Ectodermal cell (in vitro differentiated cells): Measurements from ENCODE around the gene GLRA1.
A peak's percentile ranks its signal among the peaks of the same experiment; 100 is the strongest.

Source experiments
- H3K27ac ChIP-seq: 2 replicates; pipeline ENCODE4 v1.7.0; 2013; ENCODE audit warnings: mild to moderate bottlenecking, low read depth, low read length; ENCODE audit not compliant: insufficient read depth, poor library complexity, severe bottlenecking
- H3K27me3 ChIP-seq: 2 replicates; pipeline ENCODE4 v1.7.0; 2013; ENCODE audit warnings: mild to moderate bottlenecking, low read length; ENCODE audit not compliant: insufficient read depth, control insufficient read depth, poor library complexity, severe bottlenecking
- H3K36me3 ChIP-seq: one replicate; pipeline ENCODE4 v1.7.0; 2013; ENCODE audit warnings: low read length; ENCODE audit not compliant: control insufficient read depth, insufficient read depth
- H3K4me1 ChIP-seq: one replicate; pipeline ENCODE4 v1.7.0; 2013; ENCODE audit warnings: low read length; ENCODE audit not compliant: control insufficient read depth, insufficient read depth
- H3K4me3 ChIP-seq: 2 replicates; pipeline ENCODE4 v1.7.0; 2013; ENCODE audit warnings: low read depth, low read length, control low read depth; ENCODE audit not compliant: insufficient read depth
- H3K9me3 ChIP-seq: 2 replicates; pipeline ENCODE4 v1.7.0; 2013; ENCODE audit warnings: mild to moderate bottlenecking, low read length, moderate library complexity; ENCODE audit not compliant: control insufficient read depth
- WGBS, 2 experiments: methylation state at CpG; one replicate each; pipeline ENCODE4 v1.1.7; 2013; ENCODE audit warnings: missing lambda C conversion rate in 2 of 2; 5-methylcytosine and 5-hydroxymethylcytosine counted together

The GLRA1 gene

GRCh38 chr5:151892393-151892792, 32.3 kb downstream of the GLRA1 start:
- no peak overlapping the region for H3K4me3 ChIP-seq
- no peaks in the 10 kb centered on the region for H3K27me3 ChIP-seq
- 94% methylated on average over 4 of the region's 4 CpGs for WGBS, 2 experiments
- no peak overlapping the region for H3K27ac ChIP-seq
- H3K4me1 ChIP-seq: peaks cover 32% of the 10 kb centered on the region
- no peaks in the 10 kb centered on the region for H3K9me3 ChIP-seq
- no peaks in the 10 kb centered on the region for H3K36me3 ChIP-seq

- no peaks in the 10 kb centered on the region for H3K36me3 ChIP-seq
- no peak overlapping the region for H3K4me3 ChIP-seq
- H3K9me3 ChIP-seq: no peaks in the 10 kb centered on the region
- no peak overlapping the region for H3K27ac ChIP-seq
- peaks cover 25% of the 10 kb centered on the region for H3K4me1 ChIP-seq
- 83 to 86% methylated on average over 3 of the region's 3 CpGs for WGBS, 2 experiments
- no peaks in the 10 kb centered on the region for H3K27me3 ChIP-seq
These were observed 34.4 kb downstream of the GLRA1 start for GRCh38 chr5:151890299-151890698.

GRCh38 chr5:151889614-151890013, 35.0 kb downstream of the GLRA1 start:
- no peaks in the 10 kb centered on the region for H3K27me3 ChIP-seq
- WGBS, 2 experiments: 34 to 46% methylated on average over 6 of the region's 6 CpGs

GRCh38 chr5:151886546-151887275, 37.9 kb downstream of the GLRA1 start:
- Histone ChIP-seq H3K4me1 (peaks cover 21% of the 10 kb centered on the region), H3K27me3 (no peaks in the 10 kb centered on the region), H3K9me3 (no peaks in the 10 kb centered on the region), H3K27ac (no peak overlapping the region), H3K36me3 (no peaks in the 10 kb centered on the region), H3K4me3 (no peak overlapping the region)
- WGBS, 2 experiments: 91 to 95% methylated on average over 4 of the region's 4 CpGs

More at GRCh38 chr5:151889614-151890013, 35.0 kb downstream of the GLRA1 start:
- H3K9me3 ChIP-seq: no peaks in the 10 kb centered on the region
- no peak overlapping the region for H3K4me3 ChIP-seq
- H3K27ac ChIP-seq: peak overlapping the region; percentile 53
- no peaks in the 10 kb centered on the region for H3K36me3 ChIP-seq
- H3K4me1 ChIP-seq: peaks cover 25% of the 10 kb centered on the region

DNA sequence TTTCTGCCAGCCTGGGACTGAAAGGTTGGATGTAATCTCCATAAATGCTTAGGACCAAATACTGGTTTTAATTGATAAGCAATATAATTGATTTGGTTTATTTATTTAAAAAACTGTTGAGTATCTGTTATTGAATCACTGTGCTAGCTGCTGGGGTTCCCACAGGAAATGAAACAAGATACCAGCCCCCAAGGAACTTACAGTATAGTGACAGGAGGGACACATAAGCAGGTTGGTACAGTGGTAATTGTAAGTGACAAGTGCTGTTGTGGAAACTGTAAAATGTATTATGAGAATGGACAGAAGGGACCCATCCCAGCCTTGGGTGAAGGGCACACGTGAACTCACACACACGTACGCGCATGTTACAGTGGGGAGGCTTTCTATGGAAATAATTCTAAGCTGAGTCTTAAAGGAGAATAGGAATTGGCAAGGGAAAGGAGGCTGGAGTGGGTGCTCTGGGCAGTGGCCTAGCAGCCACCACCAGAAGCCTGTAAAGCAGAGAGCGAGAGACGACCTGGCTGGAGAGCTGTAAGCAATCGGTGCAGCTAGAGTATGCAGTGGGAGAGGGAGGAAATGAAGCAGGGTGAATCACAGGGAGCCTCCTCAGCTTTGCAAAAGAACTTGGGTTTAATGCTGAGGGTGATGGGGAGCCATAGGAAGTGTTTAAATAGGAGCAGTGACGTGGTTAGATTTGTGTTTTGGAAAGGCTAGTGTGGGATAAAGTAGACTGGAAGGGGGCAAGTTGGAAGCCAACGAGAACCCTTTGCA, 39.3 kb downstream of the GLRA1 start:
- no peaks in the 10 kb centered on the region for H3K9me3 ChIP-seq
- no peaks in the 10 kb centered on the region for H3K36me3 ChIP-seq
- peaks cover 14% of the 10 kb centered on the region for H3K4me1 ChIP-seq
- 90 to 91% methylated on average over 9 of the region's 9 CpGs for WGBS, 2 experiments
- H3K4me3 ChIP-seq: no peak overlapping the region
- H3K27ac ChIP-seq: no peak overlapping the region
- no peaks in the 10 kb centered on the region for H3K27me3 ChIP-seq

- H3K27ac ChIP-seq: no peak overlapping the region
- H3K36me3 ChIP-seq: no peaks in the 10 kb centered on the region
- 49 to 52% methylated on average over 2 of the region's 2 CpGs for WGBS, 2 experiments
- no peak overlapping the region for H3K4me3 ChIP-seq
- H3K9me3 ChIP-seq: no peaks in the 10 kb centered on the region
- no peaks in the 10 kb centered on the region for H3K27me3 ChIP-seq
- H3K4me1 ChIP-seq: peaks cover 7% of the 10 kb centered on the region
These were observed 42.9 kb downstream of the GLRA1 start for GRCh38 chr5:151881621-151882225.

DNA sequence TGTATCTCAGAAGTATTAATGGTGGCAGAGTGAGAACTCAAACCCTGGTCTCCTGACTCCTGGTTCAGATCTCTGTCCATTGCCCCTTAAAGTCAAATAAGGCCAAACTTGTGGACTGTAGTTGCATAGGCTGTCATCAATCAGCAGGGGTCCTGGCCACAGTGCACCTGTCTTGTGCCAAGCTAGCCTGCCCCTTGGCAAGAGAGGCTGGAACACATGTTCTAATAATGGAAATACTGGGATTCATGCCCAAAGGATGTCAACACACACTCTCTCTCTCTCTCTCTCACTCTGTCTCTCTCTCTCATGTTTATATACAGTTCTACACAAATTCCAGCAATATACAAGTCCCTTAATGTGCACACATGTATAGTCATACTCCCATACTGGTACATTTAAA, 44.3 kb downstream of the GLRA1 start:
- Histone ChIP-seq H3K27ac (no peak overlapping the region), H3K4me3 (no peak overlapping the region), H3K4me1 (peaks cover 7% of the 10 kb centered on the region), H3K27me3 (no peaks in the 10 kb centered on the region), H3K9me3 (no peaks in the 10 kb centered on the region), H3K36me3 (no peaks in the 10 kb centered on the region)

DNA sequence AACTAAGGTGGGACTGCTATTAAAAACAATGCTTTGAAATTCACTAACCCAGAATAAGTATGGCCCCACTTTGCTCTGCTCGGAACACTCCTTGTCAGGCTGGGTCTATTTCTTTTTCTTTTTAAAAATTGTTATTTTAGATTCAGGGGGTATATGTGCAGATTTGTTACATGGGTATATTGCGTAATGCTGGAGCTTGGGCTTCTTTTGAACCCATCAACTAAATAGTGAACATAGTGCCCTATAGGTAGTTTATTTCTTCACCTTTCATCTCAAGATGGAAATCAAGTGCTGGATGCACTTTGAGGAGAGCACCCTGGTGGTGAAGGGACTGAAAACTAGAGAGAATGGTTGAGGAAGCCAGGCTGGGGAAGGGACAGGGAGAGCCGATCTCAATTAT, 51.0 kb downstream of the GLRA1 start:
- H3K9me3 ChIP-seq: no peaks in the 10 kb centered on the region
- 95 to 97% methylated on average over 3 of the region's 3 CpGs for WGBS, 2 experiments
- H3K36me3 ChIP-seq: no peaks in the 10 kb centered on the region
- H3K27ac ChIP-seq: no peak overlapping the region
- peaks cover 6% of the 10 kb centered on the region for H3K4me1 ChIP-seq
- H3K27me3 ChIP-seq: no peaks in the 10 kb centered on the region
- no peak overlapping the region for H3K4me3 ChIP-seq

GRCh38 chr5:151872701-151873100, 52.0 kb downstream of the GLRA1 start:
- Histone ChIP-seq H3K4me1 (peaks cover 6% of the 10 kb centered on the region), H3K36me3 (no peaks in the 10 kb centered on the region), H3K9me3 (no peaks in the 10 kb centered on the region), H3K27ac (no peak overlapping the region), H3K27me3 (no peaks in the 10 kb centered on the region), H3K4me3 (no peak overlapping the region)
- WGBS, 2 experiments: 95 to 100% methylated on average over 3 of the region's 3 CpGs

GRCh38 chr5:151870820-151871219, 53.8 kb downstream of the GLRA1 start:
- no peaks in the 10 kb centered on the region for H3K36me3 ChIP-seq
- H3K4me1 ChIP-seq: peaks cover 6% of the 10 kb centered on the region
- no peak overlapping the region for H3K27ac ChIP-seq
- H3K9me3 ChIP-seq: no peaks in the 10 kb centered on the region
- no peaks in the 10 kb centered on the region for H3K27me3 ChIP-seq
- no peak overlapping the region for H3K4me3 ChIP-seq
- WGBS, 2 experiments: 85 to 91% methylated on average over 3 of the region's 3 CpGs
